HG03520 (cell line): Measurements from ENCODE around the gene SLC6A9.

Experiments
- ATAC-seq: cut with Tn5 transposase; IDR thresholded peaks from one replicate; pipeline ENCODE4 v1.9.1; 2021; ENCODE audit warnings: mild to moderate bottlenecking, moderate library complexity; ENCODE audit not compliant: unreplicated experiment

The SLC6A9 gene

DNA sequence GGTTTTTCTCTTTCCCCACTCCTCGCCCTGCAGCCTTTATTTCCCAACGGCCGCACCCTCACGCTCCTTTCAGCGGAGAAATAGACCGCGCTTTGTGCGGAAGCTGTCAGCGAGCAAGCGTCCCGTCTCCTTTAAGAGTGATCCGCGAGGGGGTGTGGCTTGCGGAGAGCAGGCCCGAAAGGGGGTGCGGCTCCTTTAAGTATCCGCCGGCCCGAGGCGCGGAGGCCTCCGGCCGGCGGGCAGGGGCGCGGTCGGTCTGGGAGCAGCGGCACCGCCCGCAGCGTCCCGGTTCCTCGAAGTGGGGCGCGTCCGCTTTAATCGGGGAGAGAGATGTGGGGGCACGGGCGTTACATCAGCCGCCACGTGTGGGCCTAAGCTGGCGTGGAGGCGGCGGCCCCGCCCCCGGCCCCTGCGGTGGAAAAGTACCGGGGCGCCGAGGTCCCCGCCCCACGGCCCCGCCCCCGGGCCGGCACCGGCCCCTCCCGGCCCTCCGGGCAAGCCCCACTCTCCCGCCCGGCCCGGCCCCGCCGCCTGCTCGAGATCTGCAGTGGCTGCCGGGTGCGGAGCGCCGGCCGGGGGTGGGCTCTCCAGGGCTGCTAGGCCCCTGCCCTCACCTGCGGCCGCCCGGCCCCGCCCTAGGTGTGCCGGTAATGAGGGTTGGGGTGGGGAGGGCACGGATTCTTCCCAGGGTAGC lies 1.2 kb downstream of the SLC6A9 start:
- ATAC-seq, result peak; percentile 81

DNA sequence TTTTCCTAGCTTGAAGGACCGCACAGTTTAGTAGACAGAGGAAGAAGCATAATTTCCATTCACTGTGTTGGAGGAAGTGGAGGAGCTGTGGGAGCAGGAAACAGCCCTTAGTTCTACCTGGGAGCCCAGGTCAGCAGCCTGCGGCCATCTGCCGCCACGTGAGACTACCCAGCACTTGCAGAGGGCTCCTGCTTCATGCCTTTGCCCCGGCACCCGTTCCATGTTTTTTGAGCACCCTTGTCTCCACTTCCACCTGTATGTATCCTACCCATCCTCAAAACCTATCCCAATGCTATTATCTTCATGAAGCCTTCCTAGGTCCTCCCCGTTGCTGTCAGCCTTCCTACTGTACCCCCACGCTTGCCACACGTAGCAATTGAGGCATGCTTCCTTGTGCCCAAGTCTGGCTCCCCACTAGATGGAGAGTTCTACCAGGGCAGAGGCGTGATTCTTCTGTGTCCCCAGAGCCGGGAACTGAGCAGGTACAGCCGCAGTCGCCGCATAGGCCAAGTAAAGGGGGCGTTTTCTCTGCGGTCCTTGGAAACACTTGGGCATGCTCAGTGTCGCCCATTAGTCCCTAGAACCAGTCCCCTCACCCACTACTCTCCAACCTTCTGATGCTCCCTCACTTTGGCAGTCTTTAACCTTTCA lies 1.9 kb downstream of the SLC6A9 start:
- peak; percentile 19 for ATAC-seq

DNA sequence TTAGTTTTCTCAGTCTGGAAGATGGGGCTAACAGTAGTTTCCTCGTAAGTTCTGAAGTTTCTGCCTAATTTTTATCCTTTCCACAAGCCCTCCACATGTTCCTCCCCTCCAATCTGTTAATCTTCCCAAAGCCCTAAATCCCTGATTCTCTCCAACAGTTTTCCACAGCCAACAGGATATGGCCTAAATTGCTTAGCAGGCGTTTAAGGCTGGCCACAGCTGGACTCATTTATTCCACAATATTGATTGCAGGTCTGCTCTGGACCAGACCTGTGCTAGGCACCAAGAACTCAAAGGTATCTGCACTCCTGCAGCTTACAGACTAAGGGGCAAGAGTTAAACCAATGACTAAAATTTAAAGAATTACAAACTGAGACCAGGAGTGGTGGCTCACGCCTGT lies 3.9 kb downstream of the SLC6A9 start:
- ATAC-seq, result no peak

DNA sequence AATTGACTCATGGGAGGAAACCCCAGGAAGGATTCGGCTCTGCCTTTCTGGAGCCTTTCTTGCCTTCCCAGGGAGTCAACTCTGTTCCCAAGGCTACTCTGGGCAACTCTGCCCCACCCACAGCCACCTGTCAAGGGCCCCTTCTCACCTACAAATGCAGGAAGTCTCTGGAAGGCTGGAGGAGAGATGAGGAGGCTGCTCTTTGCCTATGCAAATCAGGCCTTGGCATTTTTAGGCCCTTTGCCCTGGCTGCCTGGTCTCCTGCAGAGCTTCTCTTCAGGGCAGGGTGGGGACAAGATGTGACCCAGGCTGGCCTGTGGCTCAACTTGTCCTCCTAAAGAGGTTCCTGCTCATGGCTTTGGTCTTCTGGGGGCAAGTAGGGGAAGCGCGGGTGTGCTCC lies 5.4 kb downstream of the SLC6A9 start:
- no peak for ATAC-seq

DNA sequence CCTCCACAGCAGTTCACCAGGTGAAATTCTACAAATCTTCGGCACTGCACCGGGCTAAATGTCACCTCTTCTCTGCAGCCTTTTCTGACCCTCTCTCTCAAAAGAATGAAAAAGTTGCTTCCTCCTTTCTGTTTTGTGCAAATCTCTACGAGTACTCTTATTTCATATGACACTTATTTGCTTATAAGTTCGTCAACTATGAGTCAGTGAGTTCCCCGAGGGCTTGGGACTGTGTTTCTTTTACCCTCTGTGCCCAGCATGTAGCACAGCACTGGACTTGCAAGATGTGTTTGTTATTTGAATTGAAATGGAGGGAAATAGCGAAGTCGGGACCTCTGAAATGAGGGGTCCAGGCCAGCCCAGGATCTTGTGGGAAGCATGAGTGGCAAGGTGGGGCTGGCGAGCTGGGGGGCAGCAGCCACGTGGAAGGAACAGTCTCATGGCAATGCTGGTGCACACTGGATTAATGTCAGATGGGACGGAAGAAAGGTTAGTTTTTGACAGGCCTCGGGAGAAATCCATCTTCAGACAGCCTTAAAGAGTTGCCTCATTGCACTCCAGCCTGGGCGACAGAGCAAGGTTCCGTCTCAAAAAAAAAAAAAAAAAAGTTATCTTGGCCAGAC lies 6.2 kb downstream of the SLC6A9 start:
- no peak for ATAC-seq

DNA sequence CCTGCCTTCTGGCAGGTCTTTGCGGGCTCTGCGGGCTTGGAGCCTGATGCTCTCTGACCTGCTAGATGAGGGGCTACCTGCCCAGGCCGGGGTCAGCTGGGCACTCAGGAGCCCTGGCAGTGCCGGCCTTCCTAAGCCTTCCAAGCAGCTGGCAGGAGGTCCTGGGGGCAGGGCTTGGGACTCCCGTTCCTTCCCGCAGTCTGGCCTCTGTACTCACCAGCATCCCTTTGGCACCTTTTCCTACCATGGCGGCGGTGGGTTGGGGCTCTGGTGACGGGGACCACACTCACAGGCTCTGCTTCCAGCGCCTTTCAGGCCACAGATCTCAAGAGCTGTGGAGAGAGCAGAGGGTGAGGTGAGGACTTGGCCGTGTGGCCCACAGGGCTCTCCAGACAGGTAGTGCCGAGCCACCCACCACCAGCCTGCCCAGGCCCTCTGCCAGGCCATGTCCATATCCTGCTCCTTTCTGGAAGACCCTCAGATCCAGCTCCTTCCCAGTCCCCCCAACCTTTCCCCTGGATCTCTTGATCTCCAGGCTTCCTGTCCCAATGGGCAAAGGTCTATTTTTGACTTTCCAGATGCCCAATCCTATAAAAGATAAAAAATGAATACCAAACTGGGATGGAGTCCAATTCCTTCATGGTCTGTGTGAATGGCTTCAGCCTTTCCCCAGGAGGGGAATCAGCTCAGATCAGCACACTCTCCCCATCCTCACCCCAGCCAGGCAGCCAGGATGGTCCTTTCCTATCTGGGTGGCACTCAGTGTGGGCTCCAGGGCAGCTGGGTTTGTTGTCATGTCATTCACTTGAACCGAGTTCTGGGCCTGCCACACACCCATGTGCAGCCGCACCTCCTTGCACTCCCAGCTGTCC lies 7.0 kb downstream of the SLC6A9 start:
- no peak for ATAC-seq

DNA sequence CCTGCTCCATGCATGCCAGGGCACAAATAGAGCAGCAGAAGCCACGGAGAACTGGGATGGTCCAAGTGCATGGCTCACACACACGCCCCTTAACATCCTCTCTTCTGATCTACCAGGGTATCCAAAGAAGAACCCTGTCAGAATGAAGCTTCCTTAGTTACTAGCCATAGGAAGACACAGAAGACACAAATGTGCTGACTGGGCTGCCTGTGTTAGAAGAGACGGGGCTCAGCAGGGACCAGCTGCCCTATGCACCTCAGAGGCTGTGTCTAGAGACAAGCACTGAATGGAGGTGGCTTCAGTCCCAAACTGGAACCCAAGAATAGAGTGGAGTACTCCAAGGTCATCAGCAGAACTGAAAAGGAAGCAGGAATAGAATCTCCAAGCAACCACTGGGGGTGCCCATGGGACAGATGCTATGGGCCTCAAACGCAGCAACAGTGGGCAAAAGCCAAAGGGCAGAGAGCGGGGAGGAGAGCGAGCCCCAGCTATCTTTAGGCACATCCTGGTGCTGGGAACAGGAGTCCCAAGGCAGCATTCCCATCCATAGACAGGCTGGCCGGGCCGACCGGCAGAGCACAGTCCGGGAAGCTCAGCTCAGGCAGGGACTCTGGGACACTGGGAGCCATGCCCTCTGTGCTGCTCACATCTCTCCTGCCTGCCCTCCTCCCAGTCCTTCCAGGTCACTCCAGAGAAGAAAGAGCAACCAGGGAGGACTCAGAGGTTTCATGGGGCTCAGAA lies 9.5 kb downstream of the SLC6A9 start:
- no peak for ATAC-seq

DNA sequence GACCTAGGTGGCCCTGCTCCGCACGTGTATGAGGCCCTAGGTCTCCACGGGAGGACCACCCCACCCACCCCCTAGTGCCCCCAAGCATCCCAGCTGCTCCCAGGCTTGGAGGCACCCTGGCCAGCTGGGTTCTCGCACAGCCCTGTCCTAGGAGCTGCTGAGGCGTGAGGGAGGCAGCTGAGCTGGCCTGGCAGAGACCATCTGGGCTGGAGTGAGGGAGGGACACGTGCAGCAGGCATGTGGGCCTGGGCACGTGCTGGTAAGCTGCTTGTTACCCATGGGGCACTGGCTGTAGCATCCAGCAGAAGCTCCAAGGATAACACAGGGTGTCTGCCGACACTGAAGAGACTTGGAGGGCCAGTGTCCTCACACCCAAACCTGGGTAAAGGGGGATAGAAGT lies 10.1 kb downstream of the SLC6A9 start:
- no peak for ATAC-seq

DNA sequence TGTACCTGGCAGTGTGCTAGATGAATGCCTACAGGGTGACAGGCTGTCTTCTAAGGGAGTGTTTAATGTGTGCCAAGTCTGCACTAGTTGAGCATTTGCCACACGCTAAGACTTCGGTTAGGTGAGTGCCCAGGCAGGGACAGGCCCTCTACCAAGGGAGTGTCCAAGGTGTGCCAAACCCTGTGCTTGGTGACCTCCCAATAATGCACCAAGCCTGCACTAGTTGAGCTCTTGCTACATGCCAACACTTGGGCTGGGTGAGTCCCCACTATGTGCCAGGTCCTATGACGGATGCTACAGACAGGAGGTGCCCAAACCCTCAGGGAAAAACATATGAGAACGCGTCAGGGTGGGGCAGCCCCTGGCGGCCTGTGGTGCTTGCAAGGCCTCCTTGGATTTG lies 10.8 kb downstream of the SLC6A9 start:
- no peak for ATAC-seq

DNA sequence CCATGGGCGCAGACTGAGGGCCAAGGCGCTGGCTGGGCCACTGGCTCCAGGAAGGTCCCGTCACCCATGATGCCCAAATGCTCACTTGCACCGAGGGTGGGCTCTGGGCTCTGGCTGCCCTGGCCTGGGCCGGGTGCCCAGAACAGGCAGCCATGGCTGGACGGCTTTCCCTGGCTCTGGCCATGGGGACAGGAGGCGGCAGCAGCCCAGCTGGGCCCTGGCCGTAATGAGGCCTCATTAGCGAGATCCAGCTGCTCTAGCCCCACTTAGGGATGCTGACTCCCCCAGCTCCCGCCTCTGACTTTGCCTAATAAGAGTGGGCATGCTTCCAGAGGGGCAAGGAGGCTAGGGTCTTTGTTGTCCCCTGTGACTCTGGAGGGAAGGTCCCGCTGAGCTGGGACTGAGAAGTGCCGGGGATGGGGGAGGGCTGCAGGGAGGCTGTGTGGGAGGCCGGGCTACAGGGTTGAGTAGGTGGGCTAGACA lies 11.8 kb downstream of the SLC6A9 start:
- no peak for ATAC-seq

DNA sequence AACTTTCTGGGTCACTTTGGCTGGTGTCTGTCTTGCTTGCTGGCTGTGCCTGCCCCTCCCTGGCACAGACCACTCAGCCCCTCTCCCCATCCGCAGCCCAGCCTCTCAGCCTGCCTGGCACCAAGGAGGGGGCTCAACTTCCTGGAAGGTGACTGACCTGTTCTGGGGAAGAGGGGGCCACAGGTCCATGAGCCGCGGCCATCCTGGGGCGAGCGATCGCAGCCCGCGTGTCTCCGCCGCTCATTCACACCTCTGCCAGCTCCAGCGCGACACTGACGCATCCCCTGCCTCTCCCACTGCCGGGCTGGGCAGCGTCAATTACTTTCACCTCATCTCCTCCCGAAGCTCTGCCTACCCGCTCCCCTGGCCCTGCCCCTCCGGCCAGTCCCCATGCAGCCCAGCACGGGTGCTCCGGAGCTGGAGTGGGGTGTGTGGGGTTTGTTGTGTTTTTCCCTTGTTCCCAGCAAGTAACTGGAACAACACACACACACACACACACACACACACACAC lies 14.3 kb downstream of the SLC6A9 start:
- ATAC-seq, result no peak

DNA sequence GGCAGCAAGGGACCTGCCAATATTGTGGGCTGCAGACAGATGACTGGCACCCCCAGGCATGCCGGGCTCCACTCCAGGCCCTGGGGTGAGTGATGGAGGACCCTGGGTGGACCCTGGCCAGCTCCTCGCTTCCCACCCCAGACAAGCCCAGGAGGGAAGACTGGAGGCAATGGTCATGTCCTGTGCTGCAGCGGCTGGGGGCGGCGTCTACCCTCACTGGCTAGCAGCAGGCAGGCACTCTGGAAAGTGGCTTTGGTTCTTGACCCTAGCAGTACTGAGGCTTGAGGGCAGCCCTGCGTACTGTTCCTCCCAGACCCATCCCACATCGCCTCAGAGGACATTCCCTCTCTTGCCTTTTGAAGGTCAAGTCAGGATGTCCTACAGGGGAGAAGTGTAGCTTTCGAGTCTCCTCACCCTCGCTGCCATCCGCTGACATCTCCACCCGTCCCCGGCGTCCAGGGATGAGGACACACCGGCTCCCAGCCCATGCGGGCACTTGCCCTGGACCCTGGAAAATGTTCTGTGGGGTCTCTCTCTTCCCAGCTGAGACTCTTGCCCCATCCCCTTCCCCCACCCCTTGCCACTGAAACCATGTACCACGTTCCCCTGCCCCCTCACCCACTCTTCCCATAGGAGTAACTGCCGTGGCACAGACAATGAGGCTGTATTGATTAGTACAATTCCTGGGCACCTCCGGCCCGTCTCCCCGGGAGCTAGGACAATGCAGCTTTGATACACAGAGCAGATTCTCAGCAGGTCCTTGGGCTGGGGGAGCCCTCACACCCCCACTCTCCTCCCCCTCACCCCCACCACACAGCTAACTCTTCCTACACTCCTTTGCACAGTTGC lies 15.0 kb downstream of the SLC6A9 start:
- ATAC-seq, result no peak

DNA sequence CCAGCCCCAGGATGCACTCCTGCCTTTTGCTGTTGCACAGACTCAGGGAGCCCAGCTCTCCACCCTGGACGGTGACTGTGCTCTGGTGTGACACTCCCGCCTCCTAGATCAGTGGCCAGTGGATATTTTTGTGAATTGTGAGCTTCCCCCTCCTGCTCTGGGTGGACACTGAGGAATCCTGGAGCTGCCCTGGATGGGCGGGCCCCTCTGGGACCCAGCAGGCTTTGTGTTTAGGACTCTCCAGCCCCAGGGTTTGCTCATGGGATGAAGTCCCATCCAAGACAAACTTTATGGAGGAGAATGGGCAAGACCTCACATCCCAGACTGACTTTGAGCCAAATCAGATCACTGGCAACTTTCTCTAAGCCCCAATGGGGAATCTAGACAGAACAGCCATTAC lies 16.1 kb downstream of the SLC6A9 start:
- ATAC-seq, result no peak

DNA sequence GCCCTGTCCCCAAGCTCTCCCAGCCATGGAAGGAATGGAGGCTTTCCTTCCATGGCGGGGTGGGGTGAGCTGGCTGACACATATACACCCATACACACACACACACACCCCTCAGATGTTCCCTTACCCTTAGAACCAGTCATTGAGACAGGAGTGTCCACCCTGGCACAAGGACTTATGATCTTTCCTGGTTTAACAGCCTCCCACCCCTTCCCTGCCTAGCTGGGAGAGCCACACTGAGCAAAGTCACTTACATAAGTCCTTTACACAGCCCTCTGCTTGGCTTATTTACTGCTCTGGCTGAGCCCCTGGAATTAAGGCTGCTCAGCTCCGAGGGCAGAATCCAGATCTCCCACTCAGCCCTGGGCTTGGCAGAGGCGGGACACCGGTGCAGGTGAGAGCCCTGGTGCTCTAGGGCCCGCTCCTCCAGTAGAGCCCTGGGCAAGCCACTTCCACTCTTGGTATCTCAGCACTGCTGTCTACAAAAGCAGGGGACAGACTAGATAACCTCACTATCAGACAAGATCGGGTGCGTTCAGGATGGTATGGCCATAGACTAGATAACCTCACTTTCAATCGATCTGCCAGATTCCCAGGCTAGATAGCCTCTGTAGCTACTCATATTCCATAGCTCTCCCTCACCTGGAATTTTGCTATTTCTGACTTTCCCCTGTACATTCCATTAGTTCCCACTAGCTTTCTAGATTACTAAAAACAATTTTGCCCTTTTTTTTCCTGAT lies 16.7 kb downstream of the SLC6A9 start:
- ATAC-seq, result no peak

DNA sequence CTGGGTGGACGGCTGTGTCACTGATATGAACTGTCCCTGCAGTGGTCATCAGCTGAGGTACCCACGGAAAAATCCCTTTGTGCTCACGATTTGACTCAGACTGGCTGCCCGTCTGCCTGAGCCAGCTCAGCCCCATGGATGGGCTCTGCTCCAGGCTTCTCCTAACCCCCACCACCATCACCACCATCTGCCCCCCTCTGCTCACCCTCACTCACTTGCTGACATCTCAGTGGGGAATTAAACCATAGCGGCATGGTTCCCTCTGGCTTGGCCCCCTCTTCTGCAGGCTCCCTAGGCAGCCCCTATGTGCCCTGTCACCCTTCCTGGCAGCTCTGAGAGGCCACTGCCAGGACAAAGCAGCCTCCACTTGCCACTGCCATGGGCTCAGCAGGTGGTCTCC lies 17.3 kb downstream of the SLC6A9 start:
- no peak for ATAC-seq

DNA sequence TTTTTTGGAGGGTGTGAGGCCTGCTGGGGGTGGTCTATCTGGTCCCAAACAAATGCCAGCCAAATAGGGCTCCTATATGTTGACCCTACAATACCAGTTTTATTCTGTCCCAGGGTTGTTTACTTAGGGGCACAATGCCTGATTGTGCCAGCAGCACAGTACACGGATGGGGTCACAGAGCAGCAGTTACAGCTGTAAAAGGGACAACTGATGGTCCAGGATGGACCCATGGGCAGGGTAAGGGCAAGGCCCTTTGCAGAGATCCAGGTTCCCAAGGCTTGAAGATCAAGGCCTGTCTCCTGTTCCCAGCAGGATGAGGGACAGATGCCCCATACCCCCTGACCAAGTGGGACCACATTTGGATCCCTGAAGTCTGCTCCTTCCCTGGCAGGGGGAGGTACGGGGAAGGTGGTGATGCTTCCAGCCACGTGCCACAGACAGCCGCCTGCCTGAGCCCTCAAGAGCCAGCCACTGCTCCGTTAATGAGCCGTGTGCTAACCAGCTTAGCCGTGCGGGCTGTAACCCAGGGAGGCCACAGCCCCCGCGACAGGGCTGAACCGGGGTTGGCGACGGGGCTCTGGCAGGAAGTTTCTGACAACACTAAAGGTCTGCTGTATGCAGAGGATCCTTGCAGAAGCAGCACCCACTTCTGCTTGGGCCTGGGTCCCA lies 18.2 kb downstream of the SLC6A9 start:
- ATAC-seq, result no peak

DNA sequence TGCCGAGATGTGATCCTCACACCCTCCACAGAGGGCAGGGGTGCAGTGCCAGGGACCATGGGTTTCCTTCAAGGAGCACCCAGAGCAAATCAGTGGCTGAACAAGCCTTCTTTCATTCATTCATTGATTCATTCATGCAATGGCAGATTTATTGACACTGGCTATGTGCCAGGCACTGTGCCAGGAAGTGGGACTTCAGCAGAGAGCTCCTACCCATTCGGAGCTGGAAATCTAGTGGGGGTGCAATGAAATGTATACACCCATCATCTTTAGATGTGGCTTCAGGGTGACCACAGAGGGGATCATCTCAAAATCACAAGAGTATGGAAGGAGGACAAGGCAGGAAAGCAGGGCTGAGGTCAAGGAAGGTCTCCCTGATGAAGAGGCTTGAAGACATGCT lies 18.9 kb downstream of the SLC6A9 start:
- no peak for ATAC-seq

DNA sequence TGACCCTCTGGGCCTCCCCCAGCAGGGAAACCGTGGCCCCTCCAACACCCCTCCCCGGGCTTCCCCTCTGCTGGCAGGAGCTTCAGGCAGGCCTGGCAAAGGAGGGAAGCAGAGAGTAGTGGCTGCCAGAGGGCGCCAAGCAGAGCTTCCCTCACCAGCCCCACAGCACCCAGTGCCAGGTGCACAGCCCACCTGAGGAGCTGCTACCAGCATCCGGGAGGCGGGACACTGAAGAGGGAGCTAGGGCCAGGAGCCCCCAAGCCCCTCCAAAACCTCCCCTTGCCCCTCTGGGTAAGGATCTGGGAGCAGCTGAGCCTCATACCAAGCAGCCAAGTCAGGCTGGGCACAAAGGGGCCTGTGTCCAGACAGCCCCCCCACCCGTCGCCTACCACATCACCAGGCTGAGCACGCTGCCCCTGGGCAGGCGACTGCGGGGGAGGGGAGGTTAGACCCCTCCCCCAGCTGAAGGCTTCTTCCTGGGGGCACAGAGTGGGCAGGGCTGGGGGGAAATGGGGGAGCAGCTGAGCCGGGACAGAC lies 20.3 kb downstream of the SLC6A9 start:
- ATAC-seq, result no peak
